Left ventricle myocardium inferior (tissue), 1 donor: ENCODE measurements around the gene BIRC3. TPM values are rescaled to one million over a fixed set of nuclear protein-coding genes. Genes with fewer than 3 reads are reported as not detected.

Experiments used
- DNase-seq: peaks from one replicate; pipeline ENCODE4 v3.0.0-alpha.2; 2020
- H3K27ac ChIP-seq: fragments of 200-600 bp; replicated peaks from 2 replicates; pipeline ENCODE4 v1.8.0; 2021
- H3K27me3 ChIP-seq: fragments of 200-600 bp; 2 replicates; pipeline ENCODE4 v1.8.0; 2021; ENCODE audit warnings: low read depth
- H3K36me3 ChIP-seq: fragments of 200-600 bp; 2 replicates; pipeline ENCODE4 v1.8.0; 2021
- H3K4me1 ChIP-seq: fragments of 200-600 bp; 2 replicates; pipeline ENCODE4 v1.8.0; 2021
- H3K4me3 ChIP-seq: fragments of 200-600 bp; 2 replicates; pipeline ENCODE4 v1.8.0; 2021; ENCODE audit warnings: mild to moderate bottlenecking, moderate library complexity
- H3K9me3 ChIP-seq: fragments of 200-600 bp; replicated peaks from 2 replicates; pipeline ENCODE4 v1.8.0; 2021
- CTCF ChIP-seq: fragments of 200-600 bp; IDR thresholded peaks from 2 replicates; pipeline ENCODE4 v1.8.0; 2021; ENCODE audit warnings: antibody characterized with exemption, mild to moderate bottlenecking, borderline replicate concordance
- intact Hi-C: fragments of 100-400 bp; cut with micrococcal nuclease; formaldehyde crosslinking; loops from one replicate; pipeline ENCODE4 v1.11.0; 2022
- total RNA-seq: library from RNA; stranded (reverse); fragmentation: NEBNext Ultra II Directional; extraction: Animal tissue kit (Norgen Biotek cat#: 25700); gene quantifications from one replicate; pipeline ENCODE4 v1.2.1, GENCODE V29; 2021
- donor health status: DM: no; HTN: yes; CAD: no; lungs with severe emphysema.

The BIRC3 gene
- total RNA-seq, 1 donor from 2014 or later, result 8.1 TPM

- H3K27me3 ChIP-seq, result no peaks in the 10 kb centered on the region
- no peaks in the 10 kb centered on the region for H3K36me3 ChIP-seq
- no peak overlapping the region for H3K4me3 ChIP-seq
- H3K4me1 ChIP-seq, result peaks cover 4% of the 10 kb centered on the region
- TF ChIP-seq CTCF, result no peak
- no peak overlapping the region for H3K27ac ChIP-seq
- intact Hi-C loops, result loop anchor here (5.0 kb wide), 1 partner anchor 54 kb away; no protein-coding TSS in a partner anchor
- H3K9me3 ChIP-seq, result no peaks in the 10 kb centered on the region
- no peak for DNase-seq
These were observed 28.6 kb upstream of the BIRC3 start for GRCh38 chr11:102288725-102289083.

- no peak for DNase-seq
- Histone ChIP-seq H3K4me1 (peaks cover 9% of the 10 kb centered on the region), H3K9me3 (no peaks in the 10 kb centered on the region), H3K4me3 (no peak overlapping the region), H3K36me3 (no peaks in the 10 kb centered on the region), H3K27me3 (no peaks in the 10 kb centered on the region), H3K27ac (no peak overlapping the region)
- intact Hi-C loops, result loop anchor here (5.0 kb wide), 1 partner anchor 53 kb away; no protein-coding TSS in a partner anchor
- TF ChIP-seq CTCF, result no peak
These were observed 27.7 kb upstream of the BIRC3 start for GRCh38 chr11:102289592-102289991.

- H3K4me3 ChIP-seq, result no peak overlapping the region
- no peaks in the 10 kb centered on the region for H3K36me3 ChIP-seq
- H3K4me1 ChIP-seq, result peaks cover 9% of the 10 kb centered on the region
- H3K27ac ChIP-seq, result no peak overlapping the region
- no peaks in the 10 kb centered on the region for H3K27me3 ChIP-seq
- intact Hi-C loops, result no loop called here
- H3K9me3 ChIP-seq, result peaks cover 1% of the 10 kb centered on the region
- no peak for DNase-seq
- no peak for TF ChIP-seq CTCF
These were observed 25.5 kb upstream of the BIRC3 start for GRCh38 chr11:102291831-102292230.

- Histone ChIP-seq H3K9me3 (peaks cover 3% of the 10 kb centered on the region), H3K27me3 (no peaks in the 10 kb centered on the region), H3K36me3 (no peaks in the 10 kb centered on the region), H3K4me3 (no peak overlapping the region), H3K27ac (no peak overlapping the region), H3K4me1 (peaks cover 9% of the 10 kb centered on the region)
- no peak for DNase-seq
- intact Hi-C loops, result no loop called here
- TF ChIP-seq CTCF, result no peak
These were observed 24.4 kb upstream of the BIRC3 start for GRCh38 chr11:102292933-102293332.

GRCh38 chr11:102293873-102294601 lies 23.2 kb upstream of the BIRC3 start:
- Histone ChIP-seq H3K27me3 (no peaks in the 10 kb centered on the region), H3K27ac (no peak overlapping the region), H3K36me3 (no peaks in the 10 kb centered on the region), H3K4me1 (peaks cover 6% of the 10 kb centered on the region), H3K4me3 (no peak overlapping the region), H3K9me3 (peaks cover 3% of the 10 kb centered on the region)
- TF ChIP-seq CTCF, result peak; percentile 72
- no peak for DNase-seq
- intact Hi-C loops, result no loop called here
